Peyer's patch (tissue), 4 donors: ENCODE data around the gene THSD7A.

Experiments
- POLR2A ChIP-seq, 2 donors: fragments of 450-650 bp; IDR thresholded peaks; one replicate each; pipeline ENCODE4 v1.5.1; 2017; ENCODE audit warnings: antibody characterized with exemption in 2 of 2, mild to moderate bottlenecking in 2 of 2, moderate library complexity in 2 of 2
- TF ChIP-seq, protein P1 (sequence below), 6 experiments: fragments of 450-650 bp in 4 of 6; fragments of 200-600 bp in 2 of 6; sonication (generic) in 1 of 6; IDR thresholded peaks; one replicate each; pipeline ENCODE4 v1.5.1; 2017 to 2019; ENCODE audit warnings: antibody characterized with exemption in 6 of 6, mild to moderate bottlenecking in 3 of 6, moderate library complexity in 1 of 6

DNA sequence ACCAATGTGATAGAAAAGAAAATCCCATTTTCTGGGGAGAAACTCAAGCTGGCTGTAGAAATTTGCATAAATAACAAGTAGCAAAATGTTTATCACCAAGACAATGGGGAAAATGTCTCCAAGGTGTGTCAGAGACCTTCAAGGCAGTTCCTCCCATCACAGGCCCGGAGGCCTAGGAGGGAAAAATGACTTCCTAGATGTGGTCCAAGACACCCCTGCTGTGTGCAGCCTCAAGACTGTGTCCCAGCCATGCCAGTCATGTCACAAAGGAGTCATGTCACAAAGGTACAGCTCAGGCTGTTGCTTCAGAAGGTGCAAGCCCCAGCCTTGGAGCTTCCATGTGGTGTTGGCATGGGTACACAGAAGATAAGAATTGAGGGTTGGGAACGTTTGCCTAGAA lies 33.7 kb upstream of the THSD7A start:
- TF ChIP-seq, protein P1, sequence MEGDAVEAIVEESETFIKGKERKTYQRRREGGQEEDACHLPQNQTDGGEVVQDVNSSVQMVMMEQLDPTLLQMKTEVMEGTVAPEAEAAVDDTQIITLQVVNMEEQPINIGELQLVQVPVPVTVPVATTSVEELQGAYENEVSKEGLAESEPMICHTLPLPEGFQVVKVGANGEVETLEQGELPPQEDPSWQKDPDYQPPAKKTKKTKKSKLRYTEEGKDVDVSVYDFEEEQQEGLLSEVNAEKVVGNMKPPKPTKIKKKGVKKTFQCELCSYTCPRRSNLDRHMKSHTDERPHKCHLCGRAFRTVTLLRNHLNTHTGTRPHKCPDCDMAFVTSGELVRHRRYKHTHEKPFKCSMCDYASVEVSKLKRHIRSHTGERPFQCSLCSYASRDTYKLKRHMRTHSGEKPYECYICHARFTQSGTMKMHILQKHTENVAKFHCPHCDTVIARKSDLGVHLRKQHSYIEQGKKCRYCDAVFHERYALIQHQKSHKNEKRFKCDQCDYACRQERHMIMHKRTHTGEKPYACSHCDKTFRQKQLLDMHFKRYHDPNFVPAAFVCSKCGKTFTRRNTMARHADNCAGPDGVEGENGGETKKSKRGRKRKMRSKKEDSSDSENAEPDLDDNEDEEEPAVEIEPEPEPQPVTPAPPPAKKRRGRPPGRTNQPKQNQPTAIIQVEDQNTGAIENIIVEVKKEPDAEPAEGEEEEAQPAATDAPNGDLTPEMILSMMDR (IDR thresholded peaks at IDR 0.05), result no peak
- no peak for TF ChIP-seq POLR2A (IDR thresholded peaks at IDR 0.05)
